ENCODE results near the gene L1CAM. TPM values are rescaled to one million over a fixed set of nuclear protein-coding genes. Genes with fewer than 3 reads are reported as not detected.

Gene L1CAM
- total RNA-seq, 4 donors from 2014 or later = 3.0 to 12.9 (median 8.4) TPM

- DNase-seq (ENCODE audit: low spot score in 2 of 2) = no peak
- 39 to 40% methylated on average over 37 to 57 of the region's 59 CpGs for WGBS, 2 donors
- H3K4me3 ChIP-seq (ENCODE audit: low read depth, poor library complexity, severe bottlenecking) = no peak within 1 kb of the TSS
- intact Hi-C loops (cut with DNase I; ENCODE audit: low total_unique reads) = no loop called here
- no peak for TF ChIP-seq CTCF (IDR thresholded peaks at IDR 0.05)
- no peak for TF ChIP-seq POLR2A (IDR thresholded peaks at IDR 0.05)
Measured at GRCh38 chrX:153925739-153926551, 40.0 kb upstream of the L1CAM start, which contains the start of gene ARHGAP4. Gene ARHGAP4, minus strand, starts transcription at chrX:153926264. Its CDS starts 62 bp downstream, at chrX:153926202.

- H3K4me3 ChIP-seq (ENCODE audit: low read depth, poor library complexity, severe bottlenecking) = no peak overlapping the region
- WGBS, 2 donors = 68 to 69% methylated on average over 2 to 4 of the region's 4 CpGs
- TF ChIP-seq CTCF (IDR thresholded peaks at IDR 0.05) (no peak), POLR2A (IDR thresholded peaks at IDR 0.05) (no peak)
- no peak for DNase-seq (ENCODE audit: low spot score in 2 of 2)
- intact Hi-C loops (cut with DNase I; ENCODE audit: low total_unique reads) = no loop called here
Measured at GRCh38 chrX:153925387-153925738, 39.4 kb upstream of the L1CAM start.

- DNase-seq (ENCODE audit: low spot score in 2 of 2) = no peak
- H3K4me3 ChIP-seq (ENCODE audit: low read depth, poor library complexity, severe bottlenecking) = no peak overlapping the region
- intact Hi-C loops (cut with DNase I; ENCODE audit: low total_unique reads) = no loop called here
- no peak for TF ChIP-seq POLR2A (IDR thresholded peaks at IDR 0.05)
- no peak for TF ChIP-seq CTCF (IDR thresholded peaks at IDR 0.05)
- WGBS, 2 donors = 20 to 41% methylated on average over 14 of the region's 14 CpGs
Measured at GRCh38 chrX:153924149-153924861, 38.3 kb upstream of the L1CAM start.

GRCh38 chrX:153922932-153923857 lies 37.2 kb upstream of the L1CAM start:
- TF ChIP-seq POLR2A (IDR thresholded peaks at IDR 0.05) (no peak), CTCF (IDR thresholded peaks at IDR 0.05) (no peak)
- H3K4me3 ChIP-seq (ENCODE audit: low read depth, poor library complexity, severe bottlenecking) = no peak overlapping the region
- WGBS, 2 donors = 54 to 64% methylated on average over 20 to 25 of the region's 25 CpGs

GRCh38 chrX:153921511-153922446 lies 35.8 kb upstream of the L1CAM start:
- WGBS, 2 donors = 65 to 67% methylated on average over 1 to 35 of the region's 40 CpGs
- TF ChIP-seq POLR2A (IDR thresholded peaks at IDR 0.05) = no peak
- no peak for TF ChIP-seq CTCF (IDR thresholded peaks at IDR 0.05)
- DNase-seq (ENCODE audit: low spot score in 2 of 2) = no peak
- no peak overlapping the region for H3K4me3 ChIP-seq (ENCODE audit: low read depth, poor library complexity, severe bottlenecking)
- intact Hi-C loops (cut with DNase I; ENCODE audit: low total_unique reads) = no loop called here

More at GRCh38 chrX:153922932-153923857, 37.2 kb upstream of the L1CAM start:
- no peak for DNase-seq (ENCODE audit: low spot score in 2 of 2)
- intact Hi-C loops (cut with DNase I; ENCODE audit: low total_unique reads) = no loop called here

Data from lower leg skin (tissue), 4 donors.